HUES64 (cell line): ENCODE data around the gene PRKAG2.

Experiments used
- H3K27ac ChIP-seq: 2 replicates; pipeline ENCODE4 v1.7.0; 2013; ENCODE audit warnings: low read depth, low read length, inconsistent platforms
- H3K27me3 ChIP-seq: 2 replicates; pipeline ENCODE4 v1.6.1; 2013; ENCODE audit warnings: mild to moderate bottlenecking, low read length; ENCODE audit not compliant: insufficient read depth
- H3K36me3 ChIP-seq: 2 replicates; pipeline ENCODE4 v1.6.1; 2013; ENCODE audit warnings: mild to moderate bottlenecking, low read length; ENCODE audit not compliant: insufficient read depth
- H3K4me1 ChIP-seq: 2 replicates; pipeline ENCODE4 v1.6.1; 2013; ENCODE audit warnings: mild to moderate bottlenecking, low read length, moderate library complexity; ENCODE audit not compliant: insufficient read depth
- H3K4me3 ChIP-seq: 2 replicates; pipeline ENCODE4 v1.5.1; 2013; ENCODE audit warnings: mild to moderate bottlenecking, low read length, moderate library complexity
- H3K9ac ChIP-seq: 2 replicates; pipeline ENCODE4 v1.6.1; 2013; ENCODE audit warnings: mild to moderate bottlenecking, low read depth, low read length
- H3K9me3 ChIP-seq: 2 replicates; pipeline ENCODE4 v1.6.1; 2013; ENCODE audit warnings: low read depth, low read length; ENCODE audit not compliant: insufficient read depth
- WGBS: fragments of 150-250, 120-280 bp; methylation state at CpG from one replicate; pipeline ENCODE4 v1.1.7; 2013; ENCODE audit warnings: missing lambda C conversion rate; 5-methylcytosine and 5-hydroxymethylcytosine counted together

The PRKAG2 gene

DNA sequence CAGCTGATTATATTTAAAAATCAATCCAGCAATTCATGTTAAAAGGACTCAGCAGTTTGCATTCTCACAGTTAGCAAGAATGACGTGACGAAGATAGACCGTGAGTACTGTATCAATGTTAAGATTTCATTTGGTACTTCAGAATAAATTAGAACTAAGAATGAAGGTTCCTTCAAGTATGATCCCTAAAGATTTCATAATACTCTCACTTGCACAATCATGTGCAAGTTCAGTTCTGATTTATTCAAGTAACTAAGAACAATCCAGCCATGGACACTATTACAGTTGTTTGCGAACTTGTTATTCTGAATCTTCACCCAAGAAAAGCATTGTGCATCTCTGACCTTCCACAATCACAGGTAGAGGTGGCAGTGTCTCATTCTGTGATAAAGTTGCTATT, 365.0 kb downstream of the PRKAG2 start:
- H3K27me3 ChIP-seq: no peaks in the 10 kb centered on the region
- no peak overlapping the region for H3K27ac ChIP-seq
- no peak overlapping the region for H3K9ac ChIP-seq
- H3K4me3 ChIP-seq: no peak overlapping the region
- peaks cover 40% of the 10 kb centered on the region for H3K4me1 ChIP-seq
- 92% methylated on average over 4 of the region's 4 CpGs for WGBS
- no peaks in the 10 kb centered on the region for H3K9me3 ChIP-seq
- H3K36me3 ChIP-seq: no peaks in the 10 kb centered on the region

DNA sequence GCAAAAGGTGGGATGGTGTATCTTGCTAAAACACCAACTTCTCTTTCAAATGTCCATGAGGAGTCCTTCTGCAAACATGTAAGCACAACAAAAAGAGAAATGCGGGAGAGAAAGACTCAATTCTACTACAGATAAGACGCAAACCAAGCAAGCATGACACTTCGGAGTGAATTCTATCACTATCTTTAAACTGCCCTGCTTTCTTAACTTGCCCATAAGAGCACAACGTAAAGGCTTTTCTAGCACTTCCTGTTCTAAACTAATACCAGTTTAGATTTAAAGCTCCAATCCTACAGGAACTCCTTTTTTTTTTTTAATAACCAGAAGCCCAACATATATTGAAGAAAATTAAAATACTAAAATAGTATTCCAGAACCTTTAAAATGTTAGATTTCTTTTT, 365.6 kb downstream of the PRKAG2 start:
- H3K9me3 ChIP-seq: no peaks in the 10 kb centered on the region
- 93% methylated on average over 4 of the region's 4 CpGs for WGBS
- H3K9ac ChIP-seq: no peak overlapping the region
- no peak overlapping the region for H3K4me3 ChIP-seq
- no peaks in the 10 kb centered on the region for H3K27me3 ChIP-seq
- H3K36me3 ChIP-seq: no peaks in the 10 kb centered on the region
- H3K4me1 ChIP-seq: peaks cover 45% of the 10 kb centered on the region
- no peak overlapping the region for H3K27ac ChIP-seq

GRCh38 chr7:151509670-151510333, 367.1 kb downstream of the PRKAG2 start:
- Histone ChIP-seq H3K27ac (no peak overlapping the region), H3K4me1 (peaks cover 54% of the 10 kb centered on the region), H3K9ac (no peak overlapping the region), H3K27me3 (no peaks in the 10 kb centered on the region), H3K9me3 (no peaks in the 10 kb centered on the region), H3K36me3 (no peaks in the 10 kb centered on the region), H3K4me3 (no peak overlapping the region)
- WGBS: 89% methylated on average over 5 of the region's 5 CpGs

DNA sequence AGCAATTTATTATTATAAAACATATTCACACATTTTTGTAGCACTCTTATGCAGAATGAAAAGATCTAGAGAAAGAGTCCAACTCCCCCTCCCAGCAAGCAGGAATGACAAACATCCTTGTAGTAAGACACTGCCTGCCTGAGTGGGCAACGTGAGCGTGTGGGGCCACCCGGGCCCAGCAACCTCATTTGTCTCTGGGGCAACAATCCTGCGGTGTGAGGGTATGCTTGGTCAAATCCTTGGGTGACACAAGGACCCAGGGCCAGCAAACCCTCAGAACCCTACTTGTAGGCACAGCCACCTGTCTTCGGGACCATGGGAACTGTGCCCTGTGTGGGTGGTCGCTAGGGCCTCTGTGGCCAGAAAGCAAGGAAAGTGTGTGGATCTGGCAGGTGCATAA, 367.9 kb downstream of the PRKAG2 start:
- Histone ChIP-seq H3K27me3 (no peaks in the 10 kb centered on the region), H3K4me1 (peaks cover 63% of the 10 kb centered on the region), H3K27ac (no peak overlapping the region), H3K9ac (no peak overlapping the region), H3K9me3 (no peaks in the 10 kb centered on the region), H3K4me3 (no peak overlapping the region), H3K36me3 (no peaks in the 10 kb centered on the region)
- WGBS: 89% methylated on average over 6 of the region's 6 CpGs

- H3K4me3 ChIP-seq: no peak overlapping the region
- no peaks in the 10 kb centered on the region for H3K36me3 ChIP-seq
- no peak overlapping the region for H3K9ac ChIP-seq
- no peaks in the 10 kb centered on the region for H3K9me3 ChIP-seq
- H3K27me3 ChIP-seq: no peaks in the 10 kb centered on the region
- no peak overlapping the region for H3K27ac ChIP-seq
- H3K4me1 ChIP-seq: peaks cover 69% of the 10 kb centered on the region
- WGBS: 88% methylated on average over 1 of the region's 2 CpGs
Measured at GRCh38 chr7:151507806-151508205, 369.1 kb downstream of the PRKAG2 start.

DNA sequence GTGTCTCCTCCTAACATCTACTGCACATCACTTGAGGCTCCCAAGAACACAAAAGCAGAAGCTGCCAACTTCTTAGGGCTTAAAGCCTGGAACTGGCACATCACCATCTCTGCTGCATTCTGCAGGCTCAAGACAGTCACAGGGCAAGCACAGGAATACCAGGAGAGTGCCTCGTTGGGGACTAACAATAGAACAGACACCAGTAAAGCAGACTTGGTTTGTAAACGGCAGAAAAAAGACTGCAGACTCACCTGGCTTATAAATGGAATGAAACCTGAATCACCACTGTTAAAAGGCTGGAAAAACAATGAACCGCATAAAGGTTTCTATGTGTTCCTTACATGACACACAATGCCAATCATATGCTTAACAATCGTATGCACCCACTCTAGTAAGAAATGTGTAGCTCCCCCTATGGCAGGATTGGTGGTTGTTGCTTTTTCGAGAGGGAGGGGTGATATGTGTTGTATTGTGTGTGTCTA, 370.0 kb downstream of the PRKAG2 start:
- Histone ChIP-seq H3K4me1 (peaks cover 66% of the 10 kb centered on the region), H3K36me3 (no peaks in the 10 kb centered on the region), H3K4me3 (no peak overlapping the region), H3K9me3 (no peaks in the 10 kb centered on the region), H3K9ac (no peak overlapping the region), H3K27ac (no peak overlapping the region), H3K27me3 (no peaks in the 10 kb centered on the region)
- 68% methylated on average over 3 of the region's 5 CpGs for WGBS
